Karpas-422 (cell line): ENCODE data around the gene STRADB. TPM values are rescaled to one million over a fixed set of nuclear protein-coding genes. Genes with fewer than 3 reads are reported as not detected.

ENCODE experiments used
- DNase-seq: peaks from one replicate; pipeline ENCODE4 v3.0.0-alpha.2; 2015
- H2AFZ ChIP-seq: fragments of 200-600 bp; sonication (generic); 2 replicates; pipeline ENCODE4 v1.6.1; 2014; ENCODE audit warnings: antibody characterized with exemption, low read length, mixed read lengths
- H3K27ac ChIP-seq: fragments of 200-600 bp; sonication (generic); 2 replicates; pipeline ENCODE4 v1.5.1; 2014; ENCODE audit warnings: mild to moderate bottlenecking, low read length, moderate library complexity
- H3K27me3 ChIP-seq: fragments of 200-600 bp; sonication (generic); 2 replicates; pipeline ENCODE4 v1.6.1; 2014; ENCODE audit warnings: low read length, mixed read lengths
- H3K36me3 ChIP-seq: fragments of 200-600 bp; sonication (generic); 2 replicates; pipeline ENCODE4 v1.6.1; 2014; ENCODE audit warnings: low read length, mixed read lengths; ENCODE audit not compliant: insufficient read depth
- H3K4me1 ChIP-seq: fragments of 200-600 bp; sonication (generic); 2 replicates; pipeline ENCODE4 v1.6.1; 2014; ENCODE audit warnings: mild to moderate bottlenecking, low read length, mixed read lengths
- H3K4me2 ChIP-seq: fragments of 200-600 bp; sonication (generic); 2 replicates; pipeline ENCODE4 v1.6.1; 2014; ENCODE audit warnings: low read length, low read depth, mild to moderate bottlenecking; ENCODE audit not compliant: poor library complexity, severe bottlenecking
- H3K4me3 ChIP-seq: fragments of 200-600 bp; sonication (generic); 2 replicates; pipeline ENCODE4 v1.5.1; 2014; ENCODE audit warnings: mild to moderate bottlenecking, antibody characterized with exemption, low read length, mixed read lengths
- H3K79me2 ChIP-seq: fragments of 200-600 bp; sonication (generic); 2 replicates; pipeline ENCODE4 v1.6.1; 2014; ENCODE audit warnings: mild to moderate bottlenecking, low read length, mixed read lengths
- H3K9ac ChIP-seq: fragments of 200-600 bp; sonication (generic); 2 replicates; pipeline ENCODE4 v1.6.0; 2014; ENCODE audit warnings: low read length
- H3K9me2 ChIP-seq: fragments of 200-600 bp; sonication (generic), shearing (Covaris generic); replicated peaks from 2 replicates; pipeline ENCODE4 v1.6.0; 2014; ENCODE audit warnings: mild to moderate bottlenecking, low read length, moderate library complexity; ENCODE audit not compliant: insufficient read depth
- H3K9me3 ChIP-seq: fragments of 300-700, 200-600 bp; sonication (generic); 2 replicates; pipeline ENCODE4 v1.6.1; 2014; ENCODE audit warnings: low read length, mixed read lengths
- H4K20me1 ChIP-seq: fragments of 200-600 bp; sonication (generic); 2 replicates; pipeline ENCODE4 v1.6.1; 2014; ENCODE audit warnings: mild to moderate bottlenecking, antibody characterized with exemption, low read length, low read depth; ENCODE audit not compliant: insufficient read depth
- small RNA-seq: library from RNA; depleted of rRNA; stranded (forward); fragments of <200 nt; gene quantifications from one replicate; pipeline ENCODE3, GENCODE V24; 2014
- total RNA-seq: library from RNA; depleted of rRNA; stranded (reverse); fragments of >200 nt; shearing (Covaris generic); gene quantifications from 2 replicates; pipeline ENCODE4 v1.2.3, GENCODE V29; 2014; ENCODE audit warnings: low replicate concordance; rRNA removed

STRADB gene
- total RNA-seq, 1 experiment from 2014 or later, result 10.7 TPM

GRCh38 chr2:201517094-201517493 is 65.6 kb downstream of the STRADB start:
- Histone ChIP-seq H3K9ac (no peak overlapping the region), H3K27me3 (0 out of 2 replicates have a peak, but pooled peaks cover 2% of the 10 kb centered on the region)
- no peak for DNase-seq

DNA sequence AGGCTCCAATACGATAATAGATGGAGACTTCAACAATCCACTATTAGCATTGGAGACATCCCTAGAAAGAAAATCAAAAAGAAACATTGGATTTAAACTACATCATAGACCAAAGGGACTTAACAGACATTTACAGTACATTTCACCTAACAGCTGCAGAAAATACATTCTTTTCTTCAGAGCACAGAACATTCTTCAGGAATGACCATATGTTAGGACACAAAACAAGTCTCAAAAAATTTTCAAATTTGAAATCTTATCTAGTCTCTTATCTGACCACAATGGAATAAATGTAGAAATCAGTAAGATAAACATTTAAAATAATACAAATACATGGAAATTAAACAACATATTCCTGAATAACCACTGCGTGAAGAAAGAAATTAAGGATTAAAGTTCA is 68.7 kb downstream of the STRADB start:
- Histone ChIP-seq H4K20me1 (no peaks in the 10 kb centered on the region), H3K4me2 (no peak overlapping the region), H3K4me3 (no peak overlapping the region), H3K27me3 (0 out of 2 replicates have a peak, but pooled peaks cover 2% of the 10 kb centered on the region), H3K4me1 (no peaks in the 10 kb centered on the region), H3K9ac (no peak overlapping the region), H3K27ac (no peak overlapping the region), H3K79me2 (no peaks in the 10 kb centered on the region), H3K36me3 (no peaks in the 10 kb centered on the region), H3K9me2 (no peaks in the 10 kb centered on the region), H3K9me3 (no peaks in the 10 kb centered on the region), H2AFZ (no peak overlapping the region)
- no peak for DNase-seq

More at GRCh38 chr2:201517094-201517493, 65.6 kb downstream of the STRADB start:
- H2AFZ ChIP-seq, result no peak overlapping the region
- no peak overlapping the region for H3K4me3 ChIP-seq
- H3K9me2 ChIP-seq, result no peaks in the 10 kb centered on the region
- no peak overlapping the region for H3K27ac ChIP-seq
- no peaks in the 10 kb centered on the region for H3K4me1 ChIP-seq
- no peak overlapping the region for H3K4me2 ChIP-seq
- H3K79me2 ChIP-seq, result no peaks in the 10 kb centered on the region
- no peaks in the 10 kb centered on the region for H4K20me1 ChIP-seq
- H3K36me3 ChIP-seq, result no peaks in the 10 kb centered on the region
- no peaks in the 10 kb centered on the region for H3K9me3 ChIP-seq

GRCh38 chr2:201522965-201523364 is 71.4 kb downstream of the STRADB start:
- H2AFZ ChIP-seq, result no peak overlapping the region
- H3K79me2 ChIP-seq, result no peaks in the 10 kb centered on the region
- no peak overlapping the region for H3K9ac ChIP-seq
- H3K36me3 ChIP-seq, result no peaks in the 10 kb centered on the region
- no peak for DNase-seq
- H3K4me1 ChIP-seq, result no peaks in the 10 kb centered on the region
- H3K27me3 ChIP-seq, result no peaks in the 10 kb centered on the region
- no peak overlapping the region for H3K27ac ChIP-seq
- H4K20me1 ChIP-seq, result no peaks in the 10 kb centered on the region
- H3K4me2 ChIP-seq, result no peak overlapping the region
- no peaks in the 10 kb centered on the region for H3K9me3 ChIP-seq
- no peaks in the 10 kb centered on the region for H3K9me2 ChIP-seq
- H3K4me3 ChIP-seq, result no peak overlapping the region

DNA sequence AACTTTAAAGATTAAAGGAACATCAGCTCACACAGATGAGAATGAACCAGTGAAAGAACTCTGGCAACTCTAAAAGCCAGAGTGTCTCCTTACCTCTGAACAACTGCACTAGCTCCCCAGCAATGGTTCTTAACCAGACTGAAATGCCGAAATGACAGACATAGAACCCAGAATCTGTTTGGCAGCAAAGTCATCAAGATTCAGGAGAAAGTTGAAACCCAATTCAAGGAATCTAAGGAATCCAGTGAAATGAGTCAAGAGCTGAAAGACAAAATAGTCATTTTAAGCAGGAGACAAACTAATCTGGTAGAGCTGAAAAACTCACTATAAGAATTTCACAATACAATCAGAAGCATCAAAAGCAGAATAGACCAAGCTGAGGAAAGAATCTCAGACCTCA is 72.0 kb downstream of the STRADB start:
- Histone ChIP-seq H3K9me3 (no peaks in the 10 kb centered on the region), H2AFZ (no peak overlapping the region), H3K79me2 (no peaks in the 10 kb centered on the region), H4K20me1 (no peaks in the 10 kb centered on the region), H3K9ac (no peak overlapping the region), H3K9me2 (no peaks in the 10 kb centered on the region), H3K4me3 (no peak overlapping the region), H3K27ac (no peak overlapping the region), H3K36me3 (no peaks in the 10 kb centered on the region), H3K4me2 (no peak overlapping the region), H3K27me3 (no peaks in the 10 kb centered on the region), H3K4me1 (no peaks in the 10 kb centered on the region)
- DNase-seq, result no peak

Small RNAs within 50 kb of the gene (small RNA-seq; reads per million reads assigned to genes)
- gene RF00019, result not detected

Other genes with a start within 250 kb of the STRADB start
- gene CASP8, start 191.2 kb upstream of the STRADB start, total RNA-seq, result 28.5 and 114 TPM in 2 replicates
- 0.18 and 13.2 TPM in 2 replicates for gene FLACC1, start 94.4 kb upstream of the STRADB start, total RNA-seq
- 4.4 and 6.0 TPM in 2 replicates for gene TRAK2, start 282 bp upstream of the STRADB start, total RNA-seq
- gene TMEM237, start 191.8 kb downstream of the STRADB start, total RNA-seq, result 23.4 and 40.9 TPM in 2 replicates
- 0.45 TPM in 1 of 2 replicates, not detected in the other for gene MPP4, start 246.9 kb downstream of the STRADB start, total RNA-seq